HG02759 (cell line): Measurements from ENCODE around the gene EPHA10.
A peak's percentile ranks its signal among the peaks of the same experiment; 100 is the strongest.

Experiments
- ATAC-seq: cut with Tn5 transposase; IDR thresholded peaks from one replicate; pipeline ENCODE4 v1.9.1; 2021; ENCODE audit warnings: mild to moderate bottlenecking, moderate library complexity; ENCODE audit not compliant: unreplicated experiment

Gene EPHA10

GRCh38 chr1:37764888-37765441 is at the start of gene EPHA10:
Gene EPHA10 (minus strand): TSS chr1:37765120. CDS start chr1:37765066, 54 bp downstream.
- ATAC-seq, result no peak

DNA sequence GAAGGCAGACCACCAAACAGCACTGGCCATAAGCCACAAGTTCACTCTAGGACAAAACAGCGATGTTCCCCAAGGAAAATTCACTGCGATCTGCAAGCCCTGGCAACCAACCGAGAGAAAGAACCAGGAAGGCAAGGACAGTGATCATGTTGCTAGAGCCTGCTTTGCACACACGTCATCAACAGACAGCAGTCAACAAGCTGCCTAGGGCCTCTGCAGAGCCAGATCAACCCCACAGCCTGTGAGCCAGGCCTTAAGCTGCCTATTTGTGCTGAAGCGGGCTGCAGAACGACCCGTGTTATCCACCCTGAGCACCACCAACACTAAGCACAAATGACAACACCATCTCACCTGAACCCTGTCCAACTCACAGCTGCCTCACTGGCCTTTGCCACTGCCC is 49.3 kb upstream of the EPHA10 start:
- no peak for ATAC-seq

- no peak for ATAC-seq
Observed at GRCh38 chr1:37813529-37814145, 48.7 kb upstream of the EPHA10 start.

- ATAC-seq, result peak; percentile 28
Observed at GRCh38 chr1:37811027-37811655, 46.2 kb upstream of the EPHA10 start.

- ATAC-seq, result no peak
Observed at GRCh38 chr1:37809942-37810341, 45.0 kb upstream of the EPHA10 start.

DNA sequence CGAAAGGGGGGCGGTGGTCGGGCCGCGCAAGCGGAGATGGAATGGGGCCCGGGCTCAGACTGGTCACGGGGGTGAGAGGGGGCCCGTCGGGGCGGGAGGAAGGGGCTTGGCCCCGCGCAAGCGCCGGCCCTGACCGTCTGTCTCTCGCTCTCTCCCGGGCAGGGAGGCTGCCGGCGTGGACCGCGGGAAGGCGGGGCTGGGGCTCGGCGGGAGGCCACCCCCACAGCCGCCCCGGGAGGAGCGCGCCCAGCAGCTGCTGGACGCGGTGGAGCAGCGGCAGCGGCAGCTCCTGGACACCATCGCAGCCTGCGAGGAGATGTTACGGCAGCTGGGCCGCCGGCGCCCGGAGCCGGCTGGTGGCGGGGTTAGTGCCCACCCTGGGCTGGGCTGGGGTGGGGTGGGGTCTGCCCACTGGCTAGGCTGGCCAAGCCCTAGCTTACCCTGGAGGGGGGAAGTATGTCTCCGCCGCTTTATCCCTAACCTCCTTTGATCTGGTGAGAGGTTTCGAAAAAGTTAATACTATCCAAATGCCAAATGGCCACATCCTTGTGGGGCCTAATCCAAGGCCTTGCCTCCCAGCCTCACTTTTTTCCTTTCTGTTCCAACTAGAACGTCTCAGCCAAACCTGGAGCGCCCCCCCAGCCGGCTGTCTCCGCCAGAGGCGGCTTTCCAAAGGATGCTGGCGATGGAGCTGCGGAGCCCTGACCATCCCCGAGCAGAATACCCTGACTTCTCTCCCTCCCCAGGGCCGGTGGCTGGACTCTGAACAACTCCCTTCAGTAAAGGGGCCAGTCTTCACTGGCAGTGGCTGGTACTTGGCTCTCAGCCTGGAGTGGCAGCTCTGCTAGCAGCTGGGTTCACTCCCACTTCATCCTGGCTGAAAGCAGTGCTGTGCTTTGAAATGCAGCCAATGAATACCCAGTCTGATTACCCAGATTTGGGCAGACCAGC is 43.7 kb upstream of the EPHA10 start:
- ATAC-seq, result peak; percentile 46

GRCh38 chr1:37807555-37808368 is 42.8 kb upstream of the EPHA10 start, which contains the start of the genes C1orf122 and YRDC:
Gene C1orf122 (plus strand): TSS chr1:37807790. CDS start chr1:37808405, 615 bp downstream.
Gene YRDC (minus strand): TSS chr1:37808208. CDS start chr1:37808180, 28 bp downstream.
- ATAC-seq, result peak; percentile 88

GRCh38 chr1:37807220-37807554 is 42.3 kb upstream of the EPHA10 start:
- no peak for ATAC-seq

GRCh38 chr1:37802439-37802838 is 37.5 kb upstream of the EPHA10 start:
- no peak for ATAC-seq

DNA sequence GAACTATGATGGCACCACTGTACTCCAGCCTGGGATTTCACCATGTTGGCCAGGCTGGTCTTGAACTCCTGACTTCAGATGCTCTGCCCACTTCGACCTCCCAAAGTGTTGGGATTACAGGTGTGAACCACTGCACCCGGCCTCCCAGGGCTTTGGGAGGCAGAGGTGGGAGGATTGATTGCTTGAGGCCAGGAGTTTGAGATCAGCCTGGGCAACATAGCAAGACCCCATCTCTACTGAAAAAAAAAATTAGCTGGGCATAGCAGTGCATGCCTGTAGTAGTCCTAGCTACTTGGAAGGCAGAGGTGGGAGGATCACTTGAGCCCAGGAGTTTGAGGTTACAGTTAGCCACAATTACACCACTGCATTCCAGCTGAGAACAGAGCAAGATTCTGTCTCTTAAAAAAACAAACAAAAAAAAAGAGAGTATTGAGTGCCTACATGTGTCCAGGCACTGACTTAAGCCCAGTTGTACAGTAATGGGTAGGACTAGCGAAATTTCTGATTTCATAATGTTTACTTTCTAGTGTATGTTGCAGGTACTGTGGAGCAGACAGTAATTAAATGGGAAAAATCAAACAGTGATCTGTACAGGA is 32.9 kb upstream of the EPHA10 start:
- ATAC-seq, result no peak

DNA sequence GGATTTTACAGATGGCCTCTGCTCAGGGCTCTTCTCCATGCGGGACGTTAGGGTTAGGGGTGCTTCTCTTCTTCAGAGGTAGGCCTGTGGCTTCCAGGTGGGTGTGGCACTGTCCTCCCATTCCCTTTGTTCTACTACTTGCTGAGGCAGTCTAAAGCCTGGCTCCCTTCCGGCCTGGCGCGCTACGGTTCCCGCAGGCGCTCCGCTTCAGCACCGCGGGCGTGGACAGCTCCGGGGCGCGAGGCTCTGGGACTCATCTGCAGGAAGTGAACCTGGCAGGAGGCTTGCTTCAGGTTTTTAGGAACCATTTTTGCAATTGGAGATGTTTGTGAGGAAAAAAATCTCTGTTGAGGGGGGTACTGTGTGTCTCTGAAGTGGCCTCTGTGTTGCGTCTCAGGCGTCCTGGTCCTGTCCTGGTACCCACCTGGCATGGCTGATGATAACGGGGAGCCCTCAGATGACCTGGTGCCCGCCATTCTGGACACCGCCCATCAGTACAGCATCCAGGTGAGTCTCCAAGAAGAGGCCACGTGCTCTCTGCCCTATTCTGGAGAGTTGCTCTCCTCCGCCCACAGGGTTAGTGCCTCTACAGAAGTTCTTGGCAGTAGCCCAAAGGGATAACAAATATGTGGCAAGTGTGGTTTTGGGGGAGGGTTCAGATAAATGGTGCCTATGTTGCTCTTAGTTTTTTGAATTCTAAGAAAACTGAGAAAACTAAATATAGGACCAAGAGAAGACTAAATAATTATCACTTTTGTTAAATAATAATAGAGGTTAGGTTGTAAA is 30.6 kb upstream of the EPHA10 start:
- ATAC-seq, result no peak

- peak; percentile 37 for ATAC-seq
Observed at GRCh38 chr1:37794372-37795339, 29.7 kb upstream of the EPHA10 start.

- ATAC-seq, result peak; percentile 73
Observed at GRCh38 chr1:37793773-37794371, 29.0 kb upstream of the EPHA10 start, which contains the start of gene MANEAL. Gene MANEAL (plus strand): TSS chr1:37793847. CDS start chr1:37794183, 336 bp downstream.

DNA sequence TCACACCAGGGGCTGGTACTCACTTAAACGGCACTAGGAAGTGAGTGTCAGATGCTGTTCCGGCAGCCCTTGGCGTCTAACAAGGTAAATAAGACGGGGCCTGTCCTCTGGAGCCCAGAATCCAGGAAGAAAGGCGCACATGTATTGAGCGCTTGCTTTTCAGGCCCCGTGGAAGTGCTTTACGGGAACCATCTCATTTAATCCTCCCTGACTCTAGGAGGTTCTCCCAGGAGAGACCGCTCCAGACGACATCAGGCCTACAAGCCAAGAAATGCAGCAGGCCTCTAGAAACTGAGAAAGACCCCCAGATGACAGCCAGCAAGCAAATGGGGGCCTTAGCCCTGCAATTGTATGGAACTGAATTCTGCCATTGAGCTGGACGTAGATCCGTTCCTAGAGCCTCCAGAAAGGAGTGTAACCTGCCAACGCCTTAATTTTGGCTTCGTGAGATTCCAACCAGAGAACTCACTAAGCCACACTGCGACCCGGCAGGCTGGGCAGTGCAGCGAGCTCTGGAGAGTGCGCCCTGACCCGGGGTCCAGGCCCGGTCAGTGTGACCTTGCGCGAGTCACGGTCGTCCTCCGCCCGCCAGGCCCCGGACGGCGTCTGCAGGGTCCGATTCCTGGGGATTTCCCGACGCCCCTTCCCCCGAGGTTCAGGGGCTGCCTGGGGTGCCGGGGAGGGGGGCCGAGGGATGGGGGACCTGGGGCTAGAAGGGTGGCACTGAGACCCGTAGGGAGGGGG is 28.2 kb upstream of the EPHA10 start:
- no peak for ATAC-seq

DNA sequence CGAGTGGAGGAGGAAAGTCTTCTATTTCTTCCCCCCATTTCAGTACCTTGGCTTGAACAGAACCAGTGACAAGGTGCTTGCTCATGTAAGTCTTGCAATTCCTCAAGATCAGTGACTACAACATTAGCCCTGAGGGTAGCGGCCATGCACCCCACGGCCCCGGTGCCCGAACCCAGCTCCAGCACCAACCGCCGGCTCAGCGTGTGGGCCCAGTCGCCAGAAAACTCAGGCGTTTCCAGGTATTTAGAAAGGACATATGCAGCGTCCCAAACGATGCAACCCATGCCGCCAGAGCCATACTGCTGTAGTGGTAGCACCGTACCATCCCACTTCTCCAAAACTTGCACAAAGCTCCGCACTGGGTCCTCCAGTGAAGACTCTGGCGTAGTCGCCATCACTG is 17.6 kb upstream of the EPHA10 start:
- no peak for ATAC-seq

DNA sequence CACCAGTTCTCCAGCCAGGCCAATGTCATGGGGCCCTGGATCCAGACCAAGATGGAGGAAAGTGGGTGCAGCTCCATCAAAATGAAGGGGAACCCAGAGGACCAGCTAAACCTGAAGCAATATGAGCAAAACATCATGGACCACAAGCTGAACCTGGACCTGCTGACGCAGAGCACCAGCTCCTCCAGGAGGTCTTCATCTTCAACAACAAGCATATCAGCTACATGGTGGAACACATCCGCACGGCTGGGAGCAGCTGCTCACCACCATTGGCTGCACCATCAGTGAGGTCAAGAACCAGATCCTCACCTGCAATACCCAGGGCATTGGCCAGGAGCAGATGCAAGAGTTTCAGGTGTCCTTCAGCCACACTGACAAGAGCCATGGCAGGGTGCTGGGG is 13.7 kb upstream of the EPHA10 start:
- ATAC-seq, result no peak

DNA sequence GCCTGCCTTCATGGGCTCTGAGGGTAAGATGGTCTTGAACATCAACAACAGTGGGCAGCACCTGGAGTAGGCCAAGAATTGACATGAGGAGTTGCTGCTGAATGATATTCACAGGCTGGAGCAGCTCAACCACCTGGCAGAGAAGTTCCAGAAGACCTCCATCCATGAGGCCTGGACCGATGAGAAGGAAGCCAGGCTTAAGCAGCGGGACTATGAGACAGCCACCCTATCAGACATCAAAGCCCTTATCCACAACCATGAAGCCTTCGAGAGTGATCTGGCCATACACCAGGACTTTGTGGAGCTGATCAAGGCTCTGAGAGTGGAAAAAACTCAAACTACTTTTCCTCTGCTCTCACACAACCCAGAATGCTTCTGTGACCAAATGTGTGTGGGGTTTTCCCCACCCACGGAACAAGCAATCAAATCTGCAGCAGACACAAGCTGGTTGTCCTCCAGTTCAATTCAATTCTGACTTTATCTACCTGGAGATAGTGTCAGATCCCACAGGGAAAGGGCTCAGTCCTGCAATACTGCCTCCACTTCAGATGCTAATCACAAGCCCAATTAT is 12.1 kb upstream of the EPHA10 start:
- no peak for ATAC-seq
